ENCODE results near the gene CIAPIN1.

GRCh38 chr16:57413733-57414132, 33.5 kb downstream of the CIAPIN1 start:
- TF ChIP-seq CTCF (IDR thresholded peaks at IDR 0.05 in 2 of 3, conservative IDR thresholded peaks at IDR 0.05 in 1 of 3; ENCODE audit: borderline replicate concordance in 1 of 3, insufficient read depth in 1 of 3, low read depth in 2 of 3, low read length in 2 of 3), result no peak
- TF ChIP-seq POLR2AphosphoS5 (IDR thresholded peaks at IDR 0.05; ENCODE audit: low read depth, low read length), result no peak
- TF ChIP-seq SIN3A (IDR thresholded peaks at IDR 0.05; ENCODE audit: low read depth), result no peak
- TF ChIP-seq CEBPB (IDR thresholded peaks at IDR 0.05; ENCODE audit: low read depth), result no peak
- no peak for TF ChIP-seq REST (IDR thresholded peaks at IDR 0.05; ENCODE audit: low read depth)
- no peak for TF ChIP-seq EZH2 (IDR thresholded peaks at IDR 0.05)
- no peak for TF ChIP-seq ZFX (IDR thresholded peaks at IDR 0.05)
- no peak for TF ChIP-seq POLR2A (IDR thresholded peaks at IDR 0.05; ENCODE audit: borderline replicate concordance, extremely low read depth, insufficient read depth, insufficient read length)
- TF ChIP-seq ELF1 (IDR thresholded peaks at IDR 0.05; ENCODE audit: borderline replicate concordance, low read depth), result no peak
